A673 (cell line): ENCODE results near the gene LRBA. TPM values are rescaled to one million over a fixed set of nuclear protein-coding genes. Genes with fewer than 3 reads are reported as not detected.

Experiments used
- BruUV-seq: library from RNA; stranded (reverse); fragments of 400-500 nt; replicated peaks from 2 replicates; lab custom pipeline; 2021; lab: Mats Ljungman, UMichigan
- CTCF ChIA-PET: fragments of 300-600 bp; sonication (Branson Sonifier 250); formaldehyde crosslinking; loops from one replicate; lab custom pipeline; 2022; ENCODE audit warnings: antibody characterized with exemption; lab: Charles Lee
- POLR2A ChIA-PET: fragments of 300-600 bp; sonication (Branson Sonifier 250); formaldehyde crosslinking; loops from one replicate; lab custom pipeline; 2022; ENCODE audit warnings: antibody characterized with exemption; ENCODE audit not compliant: low non-redundant PET; lab: Charles Lee
- DNase-seq: peaks from one replicate; pipeline ENCODE4 v3.0.0-alpha.2; 2015; ENCODE audit warnings: low spot score
- H3K27ac ChIP-seq: fragments of 200-600 bp; sonication (generic); 2 replicates; pipeline ENCODE4 v1.5.1; 2016; ENCODE audit warnings: mixed run types, low read depth, mild to moderate bottlenecking, mixed read lengths, antibody characterized with exemption, low read length; ENCODE audit not compliant: poor library complexity, severe bottlenecking
- H3K27me3 ChIP-seq: fragments of 200-600 bp; sonication (generic); replicated peaks from 2 replicates; pipeline ENCODE4 v1.6.1; 2017; ENCODE audit warnings: mixed run types, low read depth, mild to moderate bottlenecking, mixed read lengths, antibody characterized with exemption, low read length; ENCODE audit not compliant: insufficient read depth, poor library complexity
- H3K36me3 ChIP-seq: fragments of 200-600 bp; sonication (generic); 2 replicates; pipeline ENCODE4 v1.6.1; 2016; ENCODE audit warnings: mixed run types, mild to moderate bottlenecking, mixed read lengths, antibody characterized with exemption, low read length; ENCODE audit not compliant: insufficient read depth, poor library complexity, severe bottlenecking
- H3K4me1 ChIP-seq: fragments of 200-600 bp; sonication (generic); 2 replicates; pipeline ENCODE4 v1.6.1; 2017; ENCODE audit warnings: mixed run types, mild to moderate bottlenecking, mixed read lengths, antibody characterized with exemption, low read length; ENCODE audit not compliant: insufficient read depth, poor library complexity, severe bottlenecking
- H3K4me3 ChIP-seq: fragments of 200-600 bp; sonication (generic); 2 replicates; pipeline ENCODE4 v1.5.1; 2016; ENCODE audit warnings: low read depth, mixed run types, mild to moderate bottlenecking, mixed read lengths, low read length; ENCODE audit not compliant: poor library complexity, severe bottlenecking
- H3K9me3 ChIP-seq: fragments of 200-600 bp; sonication (generic); 2 replicates; pipeline ENCODE4 v1.6.1; 2016; ENCODE audit warnings: mixed run types, low read depth, mild to moderate bottlenecking, mixed read lengths, antibody characterized with exemption, low read length; ENCODE audit not compliant: poor library complexity, severe bottlenecking
- CTCF ChIP-seq: fragments of 300-800, 200-600 bp; sonication (generic); conservative IDR thresholded peaks from 2 replicates; pipeline ENCODE4 v1.5.1; 2017; ENCODE audit warnings: low read depth, mild to moderate bottlenecking, antibody characterized with exemption, low read length, moderate library complexity, mixed read lengths
- EZH2 ChIP-seq: fragments of 200-600 bp; sonication (generic); IDR thresholded peaks from 2 replicates; pipeline ENCODE4 v1.6.1; 2017; ENCODE audit warnings: borderline replicate concordance, low read depth, mild to moderate bottlenecking, mixed read lengths, antibody characterized with exemption, low read length; ENCODE audit not compliant: poor library complexity, severe bottlenecking
- intact Hi-C: fragments of 100-400 bp; cut with micrococcal nuclease; formaldehyde crosslinking; loops from one replicate; pipeline ENCODE4 v1.10.0; 2022; ENCODE audit not compliant: unreplicated experiment
- total RNA-seq: library from RNA; stranded (reverse); gene quantifications from 2 replicates; pipeline ENCODE4 v1.2.3, GENCODE V29; 2021

LRBA gene
- total RNA-seq, 1 experiment from 2014 or later, result 35.7 TPM

DNA sequence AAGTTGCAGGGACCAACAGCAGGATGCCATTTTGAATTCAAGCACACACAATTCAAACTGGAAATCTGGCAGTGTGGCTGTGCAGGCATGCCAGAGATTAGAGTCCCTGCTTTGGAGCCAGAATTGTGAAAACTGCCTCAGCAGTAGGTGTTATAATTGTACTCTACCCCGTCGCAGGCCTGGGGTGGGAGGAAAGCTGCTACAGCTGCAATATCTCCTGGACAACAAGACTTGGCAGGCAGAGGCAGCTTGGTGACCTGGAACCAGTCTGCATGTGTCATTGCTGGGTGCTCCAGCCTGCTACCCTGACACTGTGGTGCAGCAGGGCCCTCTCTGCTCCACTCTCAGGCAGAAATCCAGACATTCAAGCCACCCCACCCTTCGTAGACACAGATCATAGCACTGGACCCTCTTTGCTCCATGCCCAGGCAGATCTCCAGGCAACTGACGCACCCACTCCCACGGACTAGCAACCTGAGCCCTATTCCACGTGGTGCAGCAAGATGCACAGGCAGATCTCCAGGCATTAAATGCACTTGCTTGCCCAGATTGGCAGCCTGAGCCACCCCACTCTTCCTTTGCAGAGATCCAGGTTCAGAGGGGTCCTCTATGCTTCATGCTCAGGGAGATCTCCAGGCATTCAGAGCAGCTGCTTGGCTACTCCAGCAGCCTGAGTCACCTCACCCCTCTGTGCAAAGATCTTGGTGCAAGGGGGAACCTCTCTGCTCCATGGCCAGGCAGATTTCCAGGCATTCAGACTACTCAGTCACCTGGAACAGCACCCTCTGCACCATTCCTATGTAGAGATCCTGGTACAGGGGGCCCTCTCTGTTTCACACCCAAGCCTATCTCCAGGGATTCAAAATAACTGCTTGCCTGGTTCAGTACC, 140.5 kb downstream of the LRBA start:
- CTCF ChIA-PET, result no interaction called here
- H3K36me3 ChIP-seq, result no peaks in the 10 kb centered on the region
- no peak for DNase-seq
- H3K9me3 ChIP-seq, result no peaks in the 10 kb centered on the region
- no peaks in the 10 kb centered on the region for H3K4me1 ChIP-seq
- intact Hi-C loops, result no loop called here
- no peak overlapping the region for H3K27ac ChIP-seq
- TF ChIP-seq CTCF (no peak), EZH2 (no peak)
- BruUV-seq, result no TSS peak
- no peaks in the 10 kb centered on the region for H3K27me3 ChIP-seq
- H3K4me3 ChIP-seq, result no peak overlapping the region
- POLR2A ChIA-PET, result no interaction called here

DNA sequence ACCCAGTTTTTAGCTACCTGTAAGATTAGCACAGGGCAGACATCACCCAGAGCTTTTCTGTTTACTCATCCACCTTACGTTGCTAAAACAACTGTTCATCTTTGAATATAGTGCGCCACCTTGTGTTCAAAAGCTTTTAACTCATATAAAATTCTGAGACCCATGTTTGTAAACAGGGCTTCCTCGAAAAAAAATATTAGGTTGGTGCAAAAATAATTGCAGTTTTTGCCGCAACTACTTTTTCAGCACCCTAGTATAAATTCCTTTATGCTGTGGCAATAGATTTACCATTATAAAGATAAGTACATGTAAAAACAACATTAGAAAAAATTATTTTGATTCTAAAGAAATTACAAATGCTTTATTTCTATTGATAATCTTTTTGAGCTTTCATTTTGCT, 147.9 kb downstream of the LRBA start:
- ChIA-PET POLR2A (interaction anchor here (0.7 kb wide), 1 partner anchor 78 kb away, joined by 6 read pairs; no protein-coding TSS in a partner anchor), CTCF (interaction anchor here (0.9 to 1.1 kb wide), 4 partner anchors 567 to 869 kb away, joined by 3 to 5 read pairs (median 4); no protein-coding TSS in a partner anchor)
- no peaks in the 10 kb centered on the region for H3K36me3 ChIP-seq
- BruUV-seq, result no TSS peak
- no peaks in the 10 kb centered on the region for H3K27me3 ChIP-seq
- intact Hi-C loops, result loop anchor here (1.0 to 10.0 kb wide), 3 partner anchors 272 to 870 kb away; no protein-coding TSS in a partner anchor
- H3K27ac ChIP-seq, result no peak overlapping the region
- H3K4me1 ChIP-seq, result no peaks in the 10 kb centered on the region
- peak; percentile 88 for DNase-seq
- TF ChIP-seq CTCF, result peak; percentile 68
- TF ChIP-seq EZH2, result no peak
- H3K9me3 ChIP-seq, result no peaks in the 10 kb centered on the region
- no peak overlapping the region for H3K4me3 ChIP-seq

DNA sequence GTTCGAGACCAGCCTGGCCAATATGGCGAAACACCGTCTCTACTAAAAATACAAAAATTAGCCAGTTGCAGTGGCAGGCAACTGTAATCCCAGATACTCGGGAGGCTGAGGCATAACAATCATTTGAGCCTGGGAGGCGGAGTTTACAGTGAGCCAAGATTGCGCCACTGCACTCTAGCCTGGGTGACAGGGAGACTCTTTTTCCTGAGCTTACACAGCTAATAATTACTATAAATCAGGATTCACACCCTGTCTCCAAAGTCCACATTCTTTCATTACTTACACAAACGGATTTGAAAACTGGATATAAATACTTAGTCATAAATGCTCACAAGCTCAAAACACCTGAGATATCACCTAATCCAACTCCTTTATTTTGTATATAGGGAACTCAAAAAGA, 151.6 kb downstream of the LRBA start:
- ChIA-PET POLR2A (interaction anchor here (0.6 kb wide), 1 partner anchor 880 kb away, joined by 4 read pairs; no protein-coding TSS in a partner anchor), CTCF (interaction anchor here (0.6 to 1.2 kb wide), 2 partner anchors 580 to 871 kb away, joined by 3 to 6 read pairs; no protein-coding TSS in a partner anchor)
- Histone ChIP-seq H3K4me3 (no peak overlapping the region), H3K36me3 (no peaks in the 10 kb centered on the region), H3K27ac (no peak overlapping the region), H3K27me3 (no peaks in the 10 kb centered on the region), H3K4me1 (no peaks in the 10 kb centered on the region), H3K9me3 (no peaks in the 10 kb centered on the region)
- intact Hi-C loops, result loop anchor here (10.0 kb wide), 1 partner anchor 269 kb away; no protein-coding TSS in a partner anchor
- BruUV-seq, result no TSS peak
- peak; percentile 23 for DNase-seq
- no peak for TF ChIP-seq CTCF
